Measurements from ENCODE around the gene RHOD.

GRCh38 chr11:67117672-67118180 lies 61.1 kb downstream of the RHOD start:
- no peak for TF ChIP-seq EZH2 (IDR thresholded peaks at IDR 0.05; ENCODE audit: borderline replicate concordance)
- TF ChIP-seq CTCF (IDR thresholded peaks at IDR 0.05; ENCODE audit: poor library complexity) = no peak
- no peak for TF ChIP-seq EZH2phosphoT487 (IDR thresholded peaks at IDR 0.05; ENCODE audit: low read depth, severe bottlenecking, unreplicated experiment)

Measured in hepatocyte (in vitro differentiated cells).